ENCODE results near the gene NR3C2.

NR3C2 gene

DNA sequence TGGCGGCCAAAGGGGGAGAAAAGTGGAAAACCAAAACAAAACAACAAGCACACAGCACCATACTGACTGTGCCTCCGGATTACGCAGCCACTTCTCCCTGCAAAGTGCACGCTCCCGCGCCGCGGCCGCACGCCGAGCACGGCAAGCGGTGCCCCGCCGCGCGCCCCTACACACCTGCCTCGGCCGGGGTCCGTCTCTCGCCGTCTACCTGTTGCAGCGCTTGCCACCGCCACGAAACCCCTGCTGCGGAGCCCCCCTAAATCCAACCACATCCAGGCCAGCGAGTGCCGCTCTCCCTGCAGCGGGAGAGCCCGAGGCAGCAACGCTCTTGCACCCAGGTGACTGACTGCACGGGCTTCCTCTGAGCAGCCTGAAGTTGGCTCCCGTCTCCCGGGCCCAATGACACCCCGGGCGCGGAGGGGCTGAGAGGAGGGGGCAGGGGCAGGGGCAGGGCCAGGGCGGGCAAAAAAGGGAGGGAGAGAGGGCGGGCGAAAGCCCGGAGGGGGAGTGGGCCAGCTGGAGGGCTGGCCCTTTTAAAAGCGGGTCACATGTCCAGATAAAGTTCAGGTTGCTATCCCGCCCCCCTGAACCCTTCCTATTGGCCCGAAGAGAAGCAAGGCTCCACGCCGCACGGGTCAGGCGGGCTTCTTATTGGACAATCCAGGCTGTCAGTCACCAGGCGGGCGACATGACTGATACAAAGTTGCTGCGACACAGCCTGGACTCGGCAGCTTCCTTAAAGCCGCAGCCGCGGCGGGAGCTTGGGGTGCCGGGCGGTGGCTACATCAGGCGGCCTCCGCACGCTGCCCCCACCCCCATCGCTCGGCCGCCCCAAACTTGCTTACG is at the start of gene NR3C2:
NR3C2 (minus strand) TSS at position 429 of the 846 bp plus-strand sequence.
- peak within 1 kb of the TSS; percentile 82 for H3K4me3 ChIP-seq (ENCODE audit: control insufficient read depth, low read depth, low read length)
- DNase-seq (ENCODE audit: low read depth) = peak; percentile 96
- TF ChIP-seq, protein P1, sequence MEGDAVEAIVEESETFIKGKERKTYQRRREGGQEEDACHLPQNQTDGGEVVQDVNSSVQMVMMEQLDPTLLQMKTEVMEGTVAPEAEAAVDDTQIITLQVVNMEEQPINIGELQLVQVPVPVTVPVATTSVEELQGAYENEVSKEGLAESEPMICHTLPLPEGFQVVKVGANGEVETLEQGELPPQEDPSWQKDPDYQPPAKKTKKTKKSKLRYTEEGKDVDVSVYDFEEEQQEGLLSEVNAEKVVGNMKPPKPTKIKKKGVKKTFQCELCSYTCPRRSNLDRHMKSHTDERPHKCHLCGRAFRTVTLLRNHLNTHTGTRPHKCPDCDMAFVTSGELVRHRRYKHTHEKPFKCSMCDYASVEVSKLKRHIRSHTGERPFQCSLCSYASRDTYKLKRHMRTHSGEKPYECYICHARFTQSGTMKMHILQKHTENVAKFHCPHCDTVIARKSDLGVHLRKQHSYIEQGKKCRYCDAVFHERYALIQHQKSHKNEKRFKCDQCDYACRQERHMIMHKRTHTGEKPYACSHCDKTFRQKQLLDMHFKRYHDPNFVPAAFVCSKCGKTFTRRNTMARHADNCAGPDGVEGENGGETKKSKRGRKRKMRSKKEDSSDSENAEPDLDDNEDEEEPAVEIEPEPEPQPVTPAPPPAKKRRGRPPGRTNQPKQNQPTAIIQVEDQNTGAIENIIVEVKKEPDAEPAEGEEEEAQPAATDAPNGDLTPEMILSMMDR (conservative IDR thresholded peaks at IDR 0.05; ENCODE audit: control insufficient read depth, insufficient read depth, low read depth, low read length) = no peak

DNA sequence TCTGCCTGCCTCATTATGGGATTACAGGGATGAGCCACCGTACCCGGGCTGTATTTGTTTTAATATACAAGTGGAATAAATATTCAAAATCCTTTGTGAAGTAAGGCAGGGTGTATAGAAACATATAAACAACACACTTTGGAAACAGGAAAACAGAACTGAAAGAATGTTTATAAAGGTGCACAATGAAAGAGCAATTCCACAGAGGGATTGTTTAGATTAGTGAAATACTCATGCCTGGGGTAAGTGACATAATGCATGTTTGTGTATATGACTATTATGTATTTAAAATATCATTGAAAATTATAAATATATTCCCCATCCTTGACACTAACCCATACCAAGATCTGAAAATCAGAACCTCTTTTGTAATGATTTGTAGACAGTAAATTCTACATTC is 45.0 kb upstream of the NR3C2 start:
- TF ChIP-seq, protein P1 (conservative IDR thresholded peaks at IDR 0.05; ENCODE audit: control insufficient read depth, insufficient read depth, low read depth, low read length) = no peak
- H3K4me3 ChIP-seq (ENCODE audit: control insufficient read depth, low read depth, low read length) = no peak overlapping the region
- DNase-seq (ENCODE audit: low read depth) = no peak

DNA sequence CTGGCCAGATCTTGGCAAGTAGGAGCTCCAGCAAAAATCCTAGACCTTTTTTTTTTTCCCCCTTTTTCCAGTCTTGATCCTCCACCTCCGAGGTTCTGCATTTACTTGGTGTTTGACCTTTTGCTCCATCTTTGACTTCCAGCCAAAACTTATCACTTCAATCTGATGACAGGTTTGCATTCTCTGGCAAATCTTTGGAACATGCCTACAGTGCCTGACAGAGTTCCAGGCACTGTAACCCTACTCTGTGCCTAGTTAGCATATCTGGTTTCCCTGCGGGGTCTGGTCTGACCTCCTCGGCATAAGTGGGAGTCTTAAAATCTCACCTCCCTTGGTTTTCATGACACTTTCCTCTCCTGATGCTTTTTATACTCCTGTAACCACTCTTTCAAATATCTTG is 39.4 kb upstream of the NR3C2 start:
- DNase-seq (ENCODE audit: low read depth) = no peak
- TF ChIP-seq, protein P1 (conservative IDR thresholded peaks at IDR 0.05; ENCODE audit: control insufficient read depth, insufficient read depth, low read depth, low read length) = no peak
- H3K4me3 ChIP-seq (ENCODE audit: control insufficient read depth, low read depth, low read length) = no peak overlapping the region

DNA sequence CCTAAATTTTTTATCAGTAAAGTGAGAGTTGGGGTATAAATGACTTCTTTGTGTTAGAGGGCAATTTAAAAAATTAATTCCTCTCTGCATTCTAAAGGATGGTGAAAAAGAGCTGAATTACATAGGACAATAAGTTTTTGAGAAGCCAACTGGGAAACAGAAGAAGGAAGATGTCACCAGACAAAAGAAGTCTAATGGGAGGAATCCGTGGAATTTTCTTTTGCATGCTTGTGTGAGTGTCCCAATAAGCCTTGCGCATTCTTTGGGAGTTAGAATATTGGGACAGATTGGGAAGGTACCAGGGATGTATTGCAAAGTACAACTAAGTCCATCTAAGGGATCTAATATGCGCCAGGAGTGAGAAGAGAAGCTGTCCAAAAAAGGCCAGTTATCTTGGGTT is 35.1 kb upstream of the NR3C2 start:
- TF ChIP-seq, protein P1 (conservative IDR thresholded peaks at IDR 0.05; ENCODE audit: control insufficient read depth, insufficient read depth, low read depth, low read length) = no peak
- no peak for DNase-seq (ENCODE audit: low read depth)
- no peak overlapping the region for H3K4me3 ChIP-seq (ENCODE audit: control insufficient read depth, low read depth, low read length)

DNA sequence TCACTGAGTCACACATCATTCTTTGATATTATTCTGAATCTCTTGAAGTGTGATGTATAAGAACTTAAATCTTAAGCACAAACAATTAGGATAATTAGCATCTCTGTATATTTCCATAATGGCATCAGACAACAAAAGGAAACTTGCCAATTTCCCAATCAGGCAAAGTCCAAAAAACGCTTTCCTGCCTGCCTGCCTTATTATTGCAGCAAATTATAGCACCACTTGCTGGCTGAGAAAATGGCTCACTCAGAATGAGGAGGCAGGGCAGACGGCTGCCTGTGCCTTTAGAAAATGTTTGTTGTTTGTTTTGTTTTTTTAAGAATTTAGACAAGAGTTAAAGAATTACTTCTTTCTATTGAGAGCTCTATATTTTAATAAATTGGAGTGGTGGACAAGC is 27.7 kb upstream of the NR3C2 start:
- TF ChIP-seq, protein P1 (conservative IDR thresholded peaks at IDR 0.05; ENCODE audit: control insufficient read depth, insufficient read depth, low read depth, low read length) = no peak
- no peak overlapping the region for H3K4me3 ChIP-seq (ENCODE audit: control insufficient read depth, low read depth, low read length)
- DNase-seq (ENCODE audit: low read depth) = no peak

DNA sequence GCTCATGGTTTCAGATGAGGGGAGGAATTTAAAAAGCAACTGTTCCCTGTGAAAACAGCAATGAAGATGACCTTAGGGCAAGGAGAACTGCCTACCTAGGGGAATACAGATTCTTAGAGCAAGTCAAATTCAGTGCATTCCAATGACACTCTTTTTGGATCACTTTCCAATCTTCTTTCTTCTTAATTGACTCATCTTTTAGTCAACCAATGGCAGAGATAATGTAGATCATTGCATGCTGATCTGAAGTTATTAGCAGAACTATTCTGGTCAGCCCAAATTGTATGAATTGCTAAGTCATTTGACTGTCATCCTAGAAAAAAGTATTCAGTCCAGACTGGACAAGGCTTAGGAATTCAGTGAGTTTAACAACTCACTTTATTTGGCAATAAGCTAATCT is 12.6 kb upstream of the NR3C2 start:
- DNase-seq (ENCODE audit: low read depth) = peak; percentile 43
- TF ChIP-seq, protein P1 (conservative IDR thresholded peaks at IDR 0.05; ENCODE audit: control insufficient read depth, insufficient read depth, low read depth, low read length) = no peak
- H3K4me3 ChIP-seq (ENCODE audit: control insufficient read depth, low read depth, low read length) = no peak overlapping the region
